Measurements from ENCODE around the gene ACVR1B.
A peak's percentile ranks its signal among the peaks of the same experiment; 100 is the strongest.

Gene ACVR1B

DNA sequence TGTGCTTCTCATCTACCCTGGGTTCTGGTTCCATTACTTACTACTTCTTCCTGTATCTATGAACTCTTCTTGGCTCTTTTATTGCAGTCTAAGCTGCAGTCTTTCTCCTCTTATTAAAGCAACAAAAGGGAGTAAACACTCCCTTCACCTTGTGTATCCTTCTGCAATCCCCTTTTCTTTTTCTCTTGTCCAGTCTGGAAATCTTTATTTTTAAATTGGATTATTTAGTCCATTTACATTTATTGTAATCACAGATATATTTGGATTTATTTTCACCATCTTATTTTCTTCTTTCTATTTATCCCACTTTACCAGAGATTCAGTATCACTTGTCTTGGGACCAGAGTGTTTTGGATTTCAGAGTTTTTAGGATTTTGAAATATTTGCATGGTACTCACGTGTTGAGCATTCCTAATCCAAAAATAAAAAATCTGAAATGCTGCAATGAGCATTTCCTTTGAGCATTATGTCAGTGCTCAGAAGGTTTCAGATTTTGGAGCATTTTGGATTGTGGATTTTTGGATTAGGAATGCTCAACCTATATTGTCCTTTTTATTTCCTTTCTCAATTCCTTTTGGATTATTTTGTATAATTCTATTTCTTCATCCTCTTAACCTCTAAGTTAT lies 6.8 kb upstream of the ACVR1B start:
- no peak for DNase-seq

GRCh38 chr12:51947246-51947996 lies 4.1 kb upstream of the ACVR1B start:
- no peak for DNase-seq

GRCh38 chr12:51948066-51948465 lies 3.4 kb upstream of the ACVR1B start:
- DNase-seq = no peak

DNA sequence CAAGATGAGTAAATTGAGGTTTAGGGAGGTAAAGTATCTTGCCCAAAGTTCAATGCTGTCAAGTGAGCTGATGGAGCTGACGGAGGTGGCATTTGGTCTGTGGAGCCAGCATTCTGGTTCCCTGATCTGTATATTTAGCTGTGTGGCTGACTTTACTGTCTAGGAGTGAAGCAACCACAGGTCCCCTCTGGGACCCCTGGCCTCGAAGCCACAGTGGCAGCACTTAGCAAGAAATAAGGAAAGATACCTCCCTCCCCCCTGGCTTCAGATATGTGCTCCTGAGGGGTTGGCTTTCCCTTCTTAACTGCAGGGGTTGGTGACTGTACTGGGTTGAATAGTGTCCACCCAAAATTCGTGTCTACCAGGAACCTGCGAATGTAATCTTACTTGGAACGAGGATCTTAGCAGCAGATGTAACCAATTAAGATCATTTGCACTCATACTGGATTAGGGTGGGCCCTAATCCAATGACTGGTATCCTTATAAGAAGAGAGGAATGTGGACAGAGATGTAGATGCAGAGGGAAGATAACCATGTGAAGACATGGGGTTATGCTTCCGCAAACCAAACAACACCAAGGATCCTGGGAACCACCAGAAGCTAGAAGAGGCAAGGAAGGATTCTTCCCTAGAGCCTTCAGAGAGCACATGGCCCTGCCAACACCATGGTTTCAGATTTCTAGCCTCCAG lies 2.0 kb upstream of the ACVR1B start:
- peak; percentile 93 for DNase-seq

- DNase-seq = no peak
These were observed 759 bp upstream of the ACVR1B start for GRCh38 chr12:51950682-51951198.

GRCh38 chr12:51951843-51952722 lies 584 bp downstream of the ACVR1B start:
- DNase-seq = peak; percentile 64

DNA sequence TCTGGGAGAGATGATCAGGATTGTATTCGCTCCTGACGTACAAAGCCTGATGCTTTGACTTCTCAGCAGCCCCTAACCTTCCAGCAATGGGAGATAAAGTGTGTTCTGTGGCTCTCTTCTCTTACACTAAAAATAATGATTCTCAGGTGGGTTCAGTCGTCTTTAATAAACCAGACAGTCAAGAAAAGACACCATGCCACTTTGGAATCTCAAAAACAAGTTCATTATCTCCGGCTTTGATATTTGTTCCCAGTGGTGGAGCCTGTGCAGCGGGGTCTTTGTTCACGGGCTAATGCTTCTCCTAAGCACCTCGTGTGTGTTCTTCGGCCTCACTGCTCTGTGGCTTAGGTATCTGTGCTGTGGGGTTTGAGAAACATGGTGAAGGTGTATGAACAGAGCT lies 1.6 kb downstream of the ACVR1B start:
- DNase-seq = peak; percentile 70

GRCh38 chr12:51953864-51954263 lies 2.4 kb downstream of the ACVR1B start:
- peak; percentile 32 for DNase-seq

DNA sequence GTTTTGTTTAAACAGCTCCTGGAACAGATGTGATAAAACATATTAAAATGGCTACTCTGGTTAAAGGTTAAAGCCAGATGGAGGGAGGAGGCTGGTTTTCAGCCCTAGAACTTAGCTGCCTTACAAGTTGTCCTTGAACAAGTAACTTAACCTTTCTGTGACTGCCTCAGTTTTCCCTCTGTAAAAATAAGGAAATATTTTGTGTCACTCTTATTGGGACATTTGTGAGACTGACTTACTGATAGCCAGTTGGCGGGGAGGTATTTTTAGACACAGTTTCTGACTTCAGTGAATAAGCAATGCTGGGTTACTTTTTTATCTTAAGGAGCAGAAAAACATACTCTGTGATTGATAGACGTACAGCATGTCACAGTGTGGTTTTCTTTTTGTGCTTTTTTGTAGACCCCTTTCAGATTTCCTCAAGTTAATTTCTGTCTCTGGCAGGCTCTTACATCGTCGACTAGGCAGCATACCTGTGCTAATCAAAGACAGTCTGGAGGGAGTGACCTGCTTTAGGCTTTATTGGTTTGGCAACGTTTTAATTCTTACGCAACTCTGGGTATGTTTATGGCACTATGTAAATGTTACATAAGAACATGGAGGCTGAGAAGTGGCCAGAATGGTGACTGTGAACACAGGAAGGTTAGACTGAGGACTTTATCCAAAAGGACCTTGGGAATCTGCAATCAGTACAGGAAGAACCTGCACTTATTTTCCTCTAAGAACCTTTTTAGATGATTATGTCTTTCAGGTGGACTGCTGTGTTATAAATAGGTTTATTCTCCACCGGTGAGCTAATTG lies 3.3 kb downstream of the ACVR1B start:
- no peak for DNase-seq

DNA sequence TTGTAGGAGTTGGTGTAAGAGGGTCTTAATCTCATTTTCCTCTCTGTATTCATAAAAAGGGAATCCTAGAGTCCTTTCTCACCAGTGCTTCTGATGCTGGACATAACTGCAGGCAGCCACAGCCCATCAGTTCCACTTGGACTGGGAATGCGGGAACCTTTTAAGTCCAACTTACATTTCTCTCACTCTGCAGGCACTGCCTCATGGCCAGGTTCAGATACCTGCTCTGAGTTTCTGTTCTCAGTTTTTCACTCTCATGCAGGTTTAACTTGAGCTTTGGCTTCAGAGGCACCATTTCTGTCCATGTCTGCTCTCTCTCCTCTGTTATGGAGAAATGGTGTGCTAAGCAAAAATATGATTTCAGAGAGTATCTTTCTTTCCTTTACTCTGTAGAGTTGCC lies 4.2 kb downstream of the ACVR1B start:
- DNase-seq = no peak

DNA sequence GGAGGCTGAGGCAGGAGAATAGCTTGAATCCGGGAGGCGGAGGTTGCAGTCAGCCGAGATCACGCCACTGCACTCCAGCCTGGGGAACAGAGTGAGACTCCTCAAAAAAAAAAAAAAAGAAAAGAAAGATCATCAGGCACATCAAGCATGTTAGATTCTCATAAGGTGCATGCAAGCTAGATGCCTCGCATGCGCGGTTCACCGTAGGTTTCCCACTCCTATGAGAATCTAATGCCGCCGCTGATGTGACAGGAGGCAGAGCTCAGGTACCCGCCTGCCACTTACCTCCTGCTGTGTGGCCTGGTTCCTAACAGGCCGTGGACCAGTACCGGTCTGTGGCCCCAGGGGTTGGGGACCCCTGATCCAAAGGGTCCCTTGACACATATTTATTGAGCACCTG lies 7.0 kb downstream of the ACVR1B start:
- no peak for DNase-seq

- DNase-seq = no peak
These were observed 7.7 kb downstream of the ACVR1B start for GRCh38 chr12:51959211-51959610.

DNA sequence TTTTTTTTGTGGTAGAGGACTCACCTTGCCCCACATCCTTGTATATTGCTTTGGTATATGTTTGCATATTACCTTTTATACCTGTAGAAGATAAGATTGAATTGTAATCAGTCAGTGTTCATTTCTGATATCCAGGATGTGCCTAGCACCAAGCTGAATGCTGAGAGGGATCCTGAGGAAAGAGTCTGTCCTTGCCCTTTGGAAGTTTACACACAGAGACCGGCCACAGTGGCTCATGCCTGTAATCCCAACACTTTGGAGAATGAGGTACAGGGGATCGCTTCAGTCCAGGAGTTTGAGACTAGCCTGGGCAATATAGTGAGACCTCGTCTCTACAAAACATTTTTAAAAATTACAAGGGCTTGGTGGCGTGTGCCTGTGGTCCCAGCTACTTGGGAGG lies 8.4 kb downstream of the ACVR1B start:
- DNase-seq = no peak

GRCh38 chr12:51960488-51960887 lies 9.0 kb downstream of the ACVR1B start:
- no peak for DNase-seq

- DNase-seq = no peak
These were observed 9.4 kb downstream of the ACVR1B start for GRCh38 chr12:51960890-51961289.

DNA sequence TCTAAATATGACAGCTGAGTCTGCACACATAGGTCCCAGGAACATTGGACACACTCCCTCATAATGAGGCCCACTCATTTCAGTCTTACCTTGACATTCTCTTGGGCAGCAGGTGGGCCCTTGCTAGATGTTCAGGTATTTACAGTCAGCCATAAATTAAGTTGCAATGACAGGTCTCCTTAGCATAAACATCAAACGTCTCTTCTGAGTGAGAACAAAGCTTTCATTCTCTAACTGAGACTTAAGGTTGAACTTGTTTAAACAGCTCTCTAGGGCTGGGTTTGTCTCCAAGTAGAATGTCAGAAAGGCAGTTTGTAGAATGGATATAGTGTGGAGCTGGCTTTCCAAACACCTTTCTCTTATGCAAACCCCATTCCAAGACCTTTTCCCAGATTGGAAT lies 10.3 kb downstream of the ACVR1B start:
- no peak for DNase-seq

- no peak for DNase-seq
These were observed 11.2 kb downstream of the ACVR1B start for GRCh38 chr12:51962737-51963136.

DNA sequence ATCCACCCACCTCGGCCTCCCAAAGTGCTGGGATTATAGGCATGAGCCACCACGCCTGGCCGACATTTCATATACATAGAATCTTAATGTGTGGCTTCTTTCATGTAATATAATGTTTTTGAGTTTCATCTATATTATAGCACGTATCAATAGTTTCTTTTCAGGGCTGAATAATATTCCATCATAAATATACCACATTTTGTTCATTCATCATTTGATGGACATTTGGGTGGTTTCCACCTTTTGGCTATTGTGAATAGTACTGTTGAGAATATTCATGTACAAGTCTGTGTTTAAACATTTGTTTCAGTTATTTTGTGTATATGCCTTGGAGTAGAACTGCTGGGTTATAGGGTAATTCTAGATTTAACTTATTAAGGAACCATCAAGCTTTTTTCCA lies 12.0 kb downstream of the ACVR1B start:
- no peak for DNase-seq

DNA sequence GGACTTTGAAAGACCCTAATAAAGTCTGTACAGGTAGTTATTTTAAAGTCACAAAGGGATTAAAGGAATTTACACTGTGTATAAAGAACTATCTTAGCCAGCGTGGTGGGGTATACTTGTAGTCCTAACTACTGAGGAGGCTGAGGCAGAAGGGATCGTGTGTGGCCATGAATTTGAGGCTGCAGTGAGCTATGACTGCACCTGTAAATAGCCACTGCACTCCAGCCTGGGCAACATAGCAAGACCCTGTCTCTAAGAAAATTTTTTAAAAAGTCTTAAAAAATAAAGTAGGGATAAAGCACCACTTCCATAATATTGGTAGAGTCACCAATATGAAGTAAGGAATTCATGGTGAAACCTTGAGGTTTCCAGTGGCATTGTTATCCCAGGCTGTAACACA lies 18.1 kb downstream of the ACVR1B start:
- no peak for DNase-seq

- peak; percentile 40 for DNase-seq
These were observed 19.6 kb downstream of the ACVR1B start for GRCh38 chr12:51970904-51971646.

- DNase-seq = no peak
These were observed 20.4 kb downstream of the ACVR1B start for GRCh38 chr12:51971679-51972421.
